Transverse colon (tissue), 4 donors: ENCODE measurements around the gene BRICD5. TPM values are rescaled to one million over a fixed set of nuclear protein-coding genes. Genes with fewer than 3 reads are reported as not detected.

Experiments
- DNase-seq: peaks from one replicate; pipeline ENCODE4 v3.0.0-alpha.2; 2019
- H3K27ac ChIP-seq, 4 donors: fragments of 200-600 bp; sonication (generic); 2 replicates each; pipeline ENCODE4 v1.5.1; 2016 to 2018; ENCODE audit warnings: inconsistent platforms in 4 of 4
- H3K27me3 ChIP-seq: fragments of 200-600 bp; sonication (generic); 2 replicates; pipeline ENCODE4 v1.5.1; 2017; ENCODE audit warnings: inconsistent platforms
- H3K36me3 ChIP-seq, 4 donors: fragments of 200-600 bp; sonication (generic); 2 replicates each; pipeline ENCODE4 v1.5.1; 2017 to 2019; ENCODE audit warnings: inconsistent platforms in 4 of 4
- H3K4me1 ChIP-seq, 4 donors: fragments of 200-600 bp; sonication (generic); 2 replicates each; pipeline ENCODE4 v1.5.1; 2017 to 2020; ENCODE audit warnings: inconsistent platforms in 4 of 4
- H3K4me3 ChIP-seq, 4 donors: fragments of 200-600 bp; sonication (generic); 1 replicate in 1 of 4; 2 replicates in 3 of 4; pipeline versions ENCODE4 v1.5.1 to v1.6.1; 2017 to 2019; ENCODE audit warnings: inconsistent platforms in 4 of 4
- H3K9me3 ChIP-seq, 2 donors: fragments of 200-600 bp; sonication (generic); 2 replicates each; pipeline ENCODE4 v1.5.1; 2017 to 2019; ENCODE audit warnings: inconsistent platforms in 2 of 2
- CTCF ChIP-seq, 5 experiments: fragments of 200-600 bp in 3 of 5; fragments of 450-650 bp in 2 of 5; sonication (generic) in 3 of 5; IDR thresholded peaks; 1 replicate in 2 of 5; 2 replicates in 3 of 5; pipeline ENCODE4 v1.5.1; 2016 to 2017; ENCODE audit warnings: antibody characterized with exemption in 5 of 5, inconsistent platforms in 3 of 5, mild to moderate bottlenecking in 2 of 5, moderate library complexity in 1 of 5
- EP300 ChIP-seq: sonication (generic); formaldehyde crosslinking; IDR thresholded peaks from one replicate; pipeline ENCODE4 v1.6.1; 2017; ENCODE audit warnings: antibody characterized with exemption, low read depth
- POLR2A ChIP-seq: fragments of 450-650 bp; IDR thresholded peaks from one replicate; pipeline ENCODE4 v1.6.1; 2016; ENCODE audit warnings: antibody characterized with exemption, mild to moderate bottlenecking, moderate library complexity
- POLR2AphosphoS5 ChIP-seq, 3 donors: sonication (generic); formaldehyde crosslinking; IDR thresholded peaks; one replicate each; pipeline ENCODE4 v1.6.1; 2016; ENCODE audit warnings: antibody characterized with exemption in 3 of 3
- WGBS, 2 donors: methylation state at CpG; one replicate each; pipeline ENCODE4 v1.1.5; 2018; ENCODE audit warnings: low coverage in 1 of 2; 5-methylcytosine and 5-hydroxymethylcytosine counted together
- in situ Hi-C, 4 donors: fragments of 200-750 bp; cut with MboI; loops; one replicate each; pipeline versions ENCODE4 v1.15.0 to v1.15.1; 2017; ENCODE audit warnings: low sequenced_read_pairs in 3 of 4, low pct_ligation_motif_present in 1 of 4, low pct_unique_long_range_greater_than_20kb in 1 of 4
- intact Hi-C: fragments of 100-400 bp; cut with DNase I; formaldehyde crosslinking; loops from one replicate; pipeline ENCODE4 v1.15.1; 2023; ENCODE audit warnings: low total_unique reads
- total RNA-seq, 4 donors: library from RNA; depleted of rRNA; stranded (reverse); fragments of >200 nt; gene quantifications; one replicate each; pipeline ENCODE4 v1.1.0, GENCODE V29; 2016

The BRICD5 gene
- total RNA-seq, 4 donors from 2014 or later, result 5.7 to 29.9 (median 11.7) TPM

- no peaks in the 10 kb centered on the region for H3K9me3 ChIP-seq
- H3K4me3 ChIP-seq, result no peak overlapping the region
- no peak for TF ChIP-seq CTCF (IDR thresholded peaks at IDR 0.05)
- TF ChIP-seq POLR2A, result no peak
- TF ChIP-seq POLR2AphosphoS5 (IDR thresholded peaks at IDR 0.05), result no peak
- TF ChIP-seq EP300, result no peak
- DNase-seq, result no peak
- peaks cover 0 to 31% (median 14%) of the 10 kb centered on the region in 4 donors for H3K36me3 ChIP-seq
- intact Hi-C loops (no loop called here), in situ Hi-C loops (loop anchor here in 2 of 4 donors (25.0 kb wide), 1 partner anchor 313 kb away; the partner anchor contains the start of gene TBC1D24 (in 2 of the 2))
- H3K27ac ChIP-seq, result no peak overlapping the region
- H3K4me1 ChIP-seq, result no peaks in the 10 kb centered on the region
- 94% methylated on average over 21 of the region's 21 CpGs; no CpG with 5 or more reads in 1 of the 2 donors for WGBS, 2 donors
- H3K27me3 ChIP-seq, result no peaks in the 10 kb centered on the region
Measured at GRCh38 chr16:2174396-2175131, 36.1 kb downstream of the BRICD5 start.

- in situ Hi-C loops (loop anchor here in 1 of 4 donors (25.0 kb wide), 1 partner anchor 313 kb away; the partner anchor contains the start of gene TBC1D24), intact Hi-C loops (no loop called here)
- H3K4me1 ChIP-seq, result no peaks in the 10 kb centered on the region
- 91% methylated on average over 4 of the region's 4 CpGs; no CpG with 5 or more reads in 1 of the 2 donors for WGBS, 2 donors
- no peak overlapping the region for H3K4me3 ChIP-seq
- H3K36me3 ChIP-seq, result peaks cover 0 to 31% (median 14%) of the 10 kb centered on the region in 4 donors
- no peak for DNase-seq
- TF ChIP-seq CTCF (IDR thresholded peaks at IDR 0.05), result no peak
- TF ChIP-seq EP300, result no peak
- no peak for TF ChIP-seq POLR2AphosphoS5 (IDR thresholded peaks at IDR 0.05)
- no peak for TF ChIP-seq POLR2A
- H3K9me3 ChIP-seq, result no peaks in the 10 kb centered on the region
- H3K27ac ChIP-seq, result no peak overlapping the region
- H3K27me3 ChIP-seq, result no peaks in the 10 kb centered on the region
Measured at GRCh38 chr16:2173916-2174315, 36.7 kb downstream of the BRICD5 start.

GRCh38 chr16:2173366-2173765, 37.3 kb downstream of the BRICD5 start:
- no peak for DNase-seq
- TF ChIP-seq POLR2A, result no peak
- TF ChIP-seq POLR2AphosphoS5 (IDR thresholded peaks at IDR 0.05), result no peak
- TF ChIP-seq CTCF (IDR thresholded peaks at IDR 0.05), result no peak
- Histone ChIP-seq H3K27me3 (no peaks in the 10 kb centered on the region), H3K9me3 (no peaks in the 10 kb centered on the region), H3K4me3 (no peak overlapping the region), H3K4me1 (no peaks in the 10 kb centered on the region), H3K36me3 (peaks cover 0 to 31% (median 14%) of the 10 kb centered on the region in 4 donors), H3K27ac (no peak overlapping the region)
- WGBS, 2 donors, result 81% methylated on average over 13 of the region's 14 CpGs; no CpG with 5 or more reads in 1 of the 2 donors
- intact Hi-C loops, result no loop called here
- in situ Hi-C loops, result loop anchor here in 1 of 4 donors (25.0 kb wide), 1 partner anchor 314 kb away; the partner anchor contains the start of gene TBC1D24

- Histone ChIP-seq H3K27ac (no peak overlapping the region), H3K36me3 (peaks cover 0 to 30% (median 14%) of the 10 kb centered on the region in 4 donors), H3K9me3 (no peaks in the 10 kb centered on the region), H3K27me3 (no peaks in the 10 kb centered on the region), H3K4me3 (no peak overlapping the region), H3K4me1 (no peaks in the 10 kb centered on the region)
- TF ChIP-seq POLR2AphosphoS5 (IDR thresholded peaks at IDR 0.05), result no peak
- no peak for DNase-seq
- in situ Hi-C loops, result loop anchor here in 1 of 4 donors (25.0 kb wide), 1 partner anchor 314 kb away; the partner anchor contains the start of gene TBC1D24
- intact Hi-C loops, result no loop called here
- WGBS, 2 donors, result 95% methylated on average over 29 of the region's 29 CpGs; no CpG with 5 or more reads in 1 of the 2 donors
Measured at GRCh38 chr16:2172688-2173335, 37.9 kb downstream of the BRICD5 start.
